HFFc6 (cell line): ENCODE results near the gene TMPRSS11E. TPM values are rescaled to one million over a fixed set of nuclear protein-coding genes. Genes with fewer than 3 reads are reported as not detected.

Experiments used
- DNase-seq: peaks from one replicate; pipeline ENCODE4 v3.0.0-alpha.2; 2018
- H3K27ac Mint-ChIP-seq: 2 replicates; pipeline ENCODE4 v1.8.0; 2020; ENCODE audit warnings: mild to moderate bottlenecking, mixed read lengths
- H3K27me3 Mint-ChIP-seq: 2 replicates; pipeline ENCODE4 v1.8.0; 2021; ENCODE audit warnings: mild to moderate bottlenecking, moderate library complexity, mixed read lengths; ENCODE audit not compliant: insufficient read depth
- H3K36me3 Mint-ChIP-seq: 2 replicates; pipeline ENCODE4 v1.8.0; 2021; ENCODE audit warnings: low read depth, mixed read lengths
- H3K4me1 Mint-ChIP-seq: 2 replicates; pipeline ENCODE4 v1.8.0; 2020; ENCODE audit warnings: low read depth, mixed read lengths
- H3K4me3 Mint-ChIP-seq: 2 replicates; pipeline ENCODE4 v1.8.0; 2020; ENCODE audit warnings: mild to moderate bottlenecking, moderate library complexity, mixed read lengths
- H3K9me3 Mint-ChIP-seq: 2 replicates; pipeline ENCODE4 v1.8.0; 2020; ENCODE audit warnings: mild to moderate bottlenecking, mixed read lengths
- CTCF ChIP-seq: fragments of 200-600 bp; sonication (generic); IDR thresholded peaks from 2 replicates; pipeline ENCODE4 v1.5.0; 2021; ENCODE audit warnings: antibody characterized with exemption, mild to moderate bottlenecking
- total RNA-seq, 6 experiments: library from RNA; stranded (reverse); fragmentation: NEBNext Ultra II Directional; extraction: Animal tissue kit (Norgen Biotek cat#: 25700); gene quantifications; 2 replicates in 1 of 6; 3 replicates in 5 of 6; pipeline ENCODE4 v1.2.3, GENCODE V29; 2021

TMPRSS11E gene
- total RNA-seq, 6 experiments from 2014 or later = not detected

GRCh38 chr4:68463796-68464195, 16.5 kb downstream of the TMPRSS11E start:
- no peaks in the 10 kb centered on the region for H3K9me3 Mint-ChIP-seq
- H3K27me3 Mint-ChIP-seq = peaks cover 2% of the 10 kb centered on the region; the same call in 1 of the 2 replicates
- no peak overlapping the region for H3K4me3 Mint-ChIP-seq
- no peak for TF ChIP-seq CTCF
- H3K4me1 Mint-ChIP-seq = peaks cover 36% of the 10 kb centered on the region
- no peaks in the 10 kb centered on the region for H3K36me3 Mint-ChIP-seq
- H3K27ac Mint-ChIP-seq = no peak overlapping the region
- DNase-seq = peak; percentile 4

GRCh38 chr4:68465058-68465457, 17.8 kb downstream of the TMPRSS11E start:
- TF ChIP-seq CTCF = no peak
- peaks cover 36% of the 10 kb centered on the region for H3K4me1 Mint-ChIP-seq
- no peak overlapping the region for H3K4me3 Mint-ChIP-seq
- H3K27me3 Mint-ChIP-seq = peaks cover 5% of the 10 kb centered on the region; the same call in 1 of the 2 replicates
- no peak overlapping the region; the same call in 1 of the 2 replicates for H3K27ac Mint-ChIP-seq
- H3K9me3 Mint-ChIP-seq = no peaks in the 10 kb centered on the region
- no peaks in the 10 kb centered on the region for H3K36me3 Mint-ChIP-seq
- DNase-seq = no peak

GRCh38 chr4:68466185-68466584, 18.9 kb downstream of the TMPRSS11E start:
- no peak for TF ChIP-seq CTCF
- H3K9me3 Mint-ChIP-seq = no peaks in the 10 kb centered on the region
- H3K27ac Mint-ChIP-seq = peak overlapping the region; percentile 66
- no peaks in the 10 kb centered on the region for H3K36me3 Mint-ChIP-seq
- H3K4me3 Mint-ChIP-seq = peak overlapping the region; percentile 22; the same call in 1 of the 2 replicates
- peaks cover 36% of the 10 kb centered on the region for H3K4me1 Mint-ChIP-seq
- H3K27me3 Mint-ChIP-seq = peaks cover 3% of the 10 kb centered on the region; the same call in 1 of the 2 replicates
- DNase-seq = peak; percentile 84

- DNase-seq = no peak
- Mint-ChIP-seq H3K27ac (peak overlapping the region; percentile 66; the same call in 1 of the 2 replicates), H3K27me3 (peaks cover 3% of the 10 kb centered on the region; the same call in 1 of the 2 replicates), H3K4me3 (peak overlapping the region; percentile 22; the same call in 1 of the 2 replicates), H3K9me3 (no peaks in the 10 kb centered on the region), H3K4me1 (peaks cover 36% of the 10 kb centered on the region), H3K36me3 (no peaks in the 10 kb centered on the region)
- TF ChIP-seq CTCF = no peak
These were observed 19.5 kb downstream of the TMPRSS11E start for GRCh38 chr4:68466751-68467150.

GRCh38 chr4:68469482-68469881, 22.2 kb downstream of the TMPRSS11E start:
- no peak for TF ChIP-seq CTCF
- no peak overlapping the region for H3K27ac Mint-ChIP-seq
- H3K4me1 Mint-ChIP-seq = peaks cover 27% of the 10 kb centered on the region
- no peak for DNase-seq
- H3K36me3 Mint-ChIP-seq = no peaks in the 10 kb centered on the region
- no peak overlapping the region for H3K4me3 Mint-ChIP-seq
- peaks cover 3% of the 10 kb centered on the region; the same call in 1 of the 2 replicates for H3K27me3 Mint-ChIP-seq
- H3K9me3 Mint-ChIP-seq = no peaks in the 10 kb centered on the region
